HL-60 (cell line): ENCODE data around the gene XPR1.

Source experiments
- DNase-seq, 2 experiments: peaks; one replicate each; pipeline ENCODE4 v3.0.0-alpha.2; 2010 to 2020; ENCODE audit warnings: low read depth in 1 of 2, low spot score in 1 of 2
- H3K27ac ChIP-seq: fragments of 250-450 bp; sonication (Bioruptor Pico); replicated peaks from 2 replicates; pipeline ENCODE4 v1.5.1; 2020; ENCODE audit warnings: mild to moderate bottlenecking, moderate library complexity
- H3K27me3 ChIP-seq: fragments of 250-450 bp; sonication (Bioruptor Pico); 2 replicates; pipeline ENCODE4 v1.5.1; 2021; ENCODE audit warnings: mild to moderate bottlenecking, moderate library complexity; ENCODE audit not compliant: insufficient read depth, poor library complexity, severe bottlenecking
- H3K4me3 ChIP-seq: replicated peaks from 2 replicates; pipeline ENCODE4 v1.5.1; 2011; ENCODE audit warnings: mild to moderate bottlenecking, control low read depth, low read length; ENCODE audit not compliant: insufficient read depth
- CTCF ChIP-seq: IDR thresholded peaks from one replicate; pipeline ENCODE4 v1.5.1; 2011; ENCODE audit warnings: low read length, control low read depth, inconsistent platforms; ENCODE audit not compliant: insufficient read depth
- GABPA ChIP-seq: IDR thresholded peaks from 2 replicates; pipeline ENCODE4 v1.6.1; 2012; ENCODE audit warnings: low read depth
- POLR2AphosphoS5 ChIP-seq: IDR thresholded peaks from 2 replicates; pipeline ENCODE4 v1.6.1; 2012; ENCODE audit warnings: low read depth
- REST ChIP-seq: IDR thresholded peaks from 2 replicates; pipeline ENCODE4 v1.6.1; 2012; ENCODE audit warnings: low read depth; ENCODE audit not compliant: insufficient replicate concordance
- SPI1 ChIP-seq: IDR thresholded peaks from 2 replicates; pipeline ENCODE4 v1.6.1; 2012; ENCODE audit warnings: low read depth, mild to moderate bottlenecking, borderline replicate concordance

XPR1 gene

GRCh38 chr1:180586671-180587155 is 45.1 kb upstream of the XPR1 start:
- H3K27me3 ChIP-seq, result no peaks in the 10 kb centered on the region
- TF ChIP-seq GABPA, result no peak
- no peak for TF ChIP-seq SPI1
- TF ChIP-seq POLR2AphosphoS5, result no peak
- no peak for TF ChIP-seq CTCF
- no peak for TF ChIP-seq REST
- no peak for DNase-seq
- H3K27ac ChIP-seq, result no peak overlapping the region
- no peak overlapping the region for H3K4me3 ChIP-seq

- H3K4me3 ChIP-seq, result no peak overlapping the region
- no peak for DNase-seq
- H3K27me3 ChIP-seq, result no peaks in the 10 kb centered on the region
- TF ChIP-seq SPI1 (no peak), POLR2AphosphoS5 (no peak), REST (no peak), CTCF (no peak), GABPA (no peak)
- no peak overlapping the region for H3K27ac ChIP-seq
These were observed 43.7 kb upstream of the XPR1 start for GRCh38 chr1:180588121-180588520.

GRCh38 chr1:180590889-180591288 is 40.9 kb upstream of the XPR1 start:
- TF ChIP-seq GABPA (no peak), POLR2AphosphoS5 (no peak), CTCF (no peak), REST (no peak), SPI1 (no peak)

More at GRCh38 chr1:180590889-180591288, 40.9 kb upstream of the XPR1 start:
- Histone ChIP-seq H3K4me3 (no peak overlapping the region), H3K27ac (no peak overlapping the region), H3K27me3 (no peaks in the 10 kb centered on the region)
- DNase-seq, result no peak
